Measurements from ENCODE around the gene MATN4. TPM values are rescaled to one million over a fixed set of nuclear protein-coding genes. Genes with fewer than 3 reads are reported as not detected.

MATN4 gene
- total RNA-seq, 4 donors from 2014 or later: 0.09 to 0.68 TPM; not detected in 2

GRCh38 chr20:45346851-45347250 lies 38.8 kb upstream of the MATN4 start:
- Histone ChIP-seq H3K9me3 (no peaks in the 10 kb centered on the region), H3K36me3 (no peaks in the 10 kb centered on the region), H3K4me3 (peak overlapping the region; percentile 77 to 87 (median 80)), H3K27ac (peak overlapping the region; percentile 90 to 98 (median 94)), H3K4me1 (peaks cover 48 to 71% (median 52%) of the 10 kb centered on the region in 3 donors), H3K27me3 (peaks cover 0 to 5% (median 0%) of the 10 kb centered on the region in 4 donors)
- TF ChIP-seq POLR2A (IDR thresholded peaks at IDR 0.05) (no peak), CTCF (IDR thresholded peaks at IDR 0.05) (no peak)
- intact Hi-C loops (cut with DNase I): no loop called here
- WGBS, 2 donors: 27 to 34% methylated on average over 2 to 5 of the region's 5 CpGs
- no peak for DNase-seq

- intact Hi-C loops (cut with DNase I): no loop called here
- Histone ChIP-seq H3K36me3 (no peaks in the 10 kb centered on the region), H3K9me3 (no peaks in the 10 kb centered on the region), H3K4me3 (peak overlapping the region; percentile 77 to 87 (median 80)), H3K27ac (peak overlapping the region; percentile 90 to 98 (median 94)), H3K4me1 (peaks cover 53 to 76% (median 57%) of the 10 kb centered on the region in 3 donors), H3K27me3 (peaks cover 0 to 5% (median 0%) of the 10 kb centered on the region in 4 donors)
- WGBS, 2 donors: 23 to 53% methylated on average over 3 of the region's 3 CpGs
- no peak for TF ChIP-seq POLR2A (IDR thresholded peaks at IDR 0.05)
- DNase-seq: no peak
Observed at GRCh38 chr20:45346291-45346718, 38.2 kb upstream of the MATN4 start.

GRCh38 chr20:45345104-45345936 lies 37.2 kb upstream of the MATN4 start:
- 32 to 47% methylated on average over 7 to 9 of the region's 9 CpGs for WGBS, 2 donors
- peaks cover 0 to 5% (median 0%) of the 10 kb centered on the region in 4 donors for H3K27me3 ChIP-seq
- peaks cover 63 to 86% (median 67%) of the 10 kb centered on the region in 3 donors for H3K4me1 ChIP-seq
- no peaks in the 10 kb centered on the region for H3K36me3 ChIP-seq
- no peaks in the 10 kb centered on the region for H3K9me3 ChIP-seq
- intact Hi-C loops (cut with DNase I): no loop called here
- no peak for DNase-seq
- peak in 2 of 4 donors; percentile 24 to 29 for TF ChIP-seq POLR2A (IDR thresholded peaks at IDR 0.05)
- no peak for TF ChIP-seq CTCF (IDR thresholded peaks at IDR 0.05)
- peak overlapping the region; percentile 77 to 87 (median 80) for H3K4me3 ChIP-seq
- peak overlapping the region; percentile 90 to 98 (median 94) for H3K27ac ChIP-seq

- Histone ChIP-seq H3K4me1 (peaks cover 71 to 96% (median 77%) of the 10 kb centered on the region in 3 donors), H3K9me3 (no peaks in the 10 kb centered on the region), H3K27ac (peak overlapping the region; percentile 90 to 98 (median 94)), H3K36me3 (peaks cover 0 to 5% (median 0%) of the 10 kb centered on the region in 3 donors), H3K27me3 (peaks cover 0 to 5% (median 0%) of the 10 kb centered on the region in 4 donors), H3K4me3 (peak overlapping the region; percentile 15 to 87 (median 80))
- intact Hi-C loops (cut with DNase I): no loop called here
- 8 to 20% methylated on average over 4 to 5 of the region's 9 CpGs for WGBS, 2 donors
- DNase-seq: no peak
- no peak for TF ChIP-seq CTCF (IDR thresholded peaks at IDR 0.05)
- TF ChIP-seq POLR2A (IDR thresholded peaks at IDR 0.05): peak in 2 of 4 donors; percentile 25 to 60
Observed at GRCh38 chr20:45344168-45344860, 36.2 kb upstream of the MATN4 start.

GRCh38 chr20:45343532-45344167 lies 35.6 kb upstream of the MATN4 start:
- Histone ChIP-seq H3K36me3 (peaks cover 0 to 5% (median 0%) of the 10 kb centered on the region in 3 donors), H3K4me1 (peaks cover 77 to 96% (median 84%) of the 10 kb centered on the region in 3 donors), H3K9me3 (no peaks in the 10 kb centered on the region), H3K27me3 (peaks cover 0 to 5% (median 0%) of the 10 kb centered on the region in 4 donors), H3K27ac (peak overlapping the region; percentile 90 to 98 (median 94)), H3K4me3 (peak overlapping the region; percentile 4 to 87 (median 80))
- DNase-seq: no peak
- intact Hi-C loops (cut with DNase I): no loop called here
- 33 to 55% methylated on average over 2 to 5 of the region's 6 CpGs for WGBS, 2 donors
- TF ChIP-seq CTCF (IDR thresholded peaks at IDR 0.05): no peak
- TF ChIP-seq POLR2A (IDR thresholded peaks at IDR 0.05): no peak
